Ishikawa (cell line): ENCODE measurements around the gene ATP6V1G3.

Source experiments
- CEBPB ChIP-seq: IDR thresholded peaks from 2 replicates; pipeline ENCODE4 v1.6.1; 2012
- CREB1 ChIP-seq: IDR thresholded peaks from 2 replicates; pipeline ENCODE4 v1.6.1; 2012; ENCODE audit warnings: low read depth
- EGR1 ChIP-seq: IDR thresholded peaks from 2 replicates; pipeline ENCODE4 v1.6.1; 2012
- EP300 ChIP-seq: IDR thresholded peaks from 2 replicates; pipeline ENCODE4 v1.6.1; 2012; ENCODE audit warnings: borderline replicate concordance
- FOXM1 ChIP-seq: IDR thresholded peaks from 2 replicates; pipeline ENCODE4 v1.6.1; 2012; ENCODE audit warnings: low read depth, borderline replicate concordance
- NFIC ChIP-seq: IDR thresholded peaks from 2 replicates; pipeline ENCODE4 v1.6.1; 2012
- RAD21 ChIP-seq: IDR thresholded peaks from 2 replicates; pipeline ENCODE4 v1.6.1; 2012; ENCODE audit warnings: low read depth
- TAF1 ChIP-seq: IDR thresholded peaks from 2 replicates; pipeline ENCODE4 v1.6.1; 2012; ENCODE audit warnings: low read depth, mild to moderate bottlenecking
- TCF12 ChIP-seq: IDR thresholded peaks from 2 replicates; pipeline ENCODE4 v1.6.1; 2012; ENCODE audit warnings: low read depth
- TEAD4 ChIP-seq: IDR thresholded peaks from 2 replicates; pipeline ENCODE4 v1.6.1; 2012
- YY1 ChIP-seq: IDR thresholded peaks from 2 replicates; pipeline ENCODE4 v1.6.1; 2012; ENCODE audit warnings: low read depth
- ZBTB7A ChIP-seq: IDR thresholded peaks from 2 replicates; pipeline ENCODE4 v1.6.1; 2012; ENCODE audit warnings: low read depth
- TF ChIP-seq, protein P1 (sequence below): IDR thresholded peaks from 2 replicates; pipeline ENCODE4 v1.6.1; 2012
- TF ChIP-seq, protein P2 (sequence below): IDR thresholded peaks from 2 replicates; pipeline ENCODE4 v1.6.1; 2012
- TF ChIP-seq, protein P3 (sequence below): IDR thresholded peaks from 2 replicates; pipeline ENCODE4 v1.6.1; 2012; ENCODE audit warnings: low read depth, mild to moderate bottlenecking

Gene ATP6V1G3

DNA sequence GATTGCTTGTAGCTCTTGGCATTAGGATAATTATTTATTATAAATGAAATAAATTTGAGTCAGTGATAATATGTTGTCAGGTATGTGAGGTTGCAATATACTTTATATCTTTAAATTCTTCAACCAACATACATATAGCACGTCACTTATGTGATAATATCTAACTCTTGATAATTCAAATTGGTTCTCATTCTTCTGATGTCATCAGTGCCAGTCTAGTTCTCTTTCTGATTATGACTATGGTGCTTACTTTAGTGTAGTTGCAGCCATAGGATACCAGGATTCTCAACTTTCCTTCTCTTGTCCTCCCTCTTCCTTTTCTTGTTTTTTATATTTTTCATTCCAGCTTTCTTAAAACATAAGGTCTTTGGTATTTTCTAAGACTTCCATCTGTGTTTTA, 34.8 kb upstream of the ATP6V1G3 start:
- TF ChIP-seq, protein P1, sequence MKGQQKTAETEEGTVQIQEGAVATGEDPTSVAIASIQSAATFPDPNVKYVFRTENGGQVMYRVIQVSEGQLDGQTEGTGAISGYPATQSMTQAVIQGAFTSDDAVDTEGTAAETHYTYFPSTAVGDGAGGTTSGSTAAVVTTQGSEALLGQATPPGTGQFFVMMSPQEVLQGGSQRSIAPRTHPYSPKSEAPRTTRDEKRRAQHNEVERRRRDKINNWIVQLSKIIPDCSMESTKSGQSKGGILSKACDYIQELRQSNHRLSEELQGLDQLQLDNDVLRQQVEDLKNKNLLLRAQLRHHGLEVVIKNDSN = no peak
- TF ChIP-seq, protein P2, sequence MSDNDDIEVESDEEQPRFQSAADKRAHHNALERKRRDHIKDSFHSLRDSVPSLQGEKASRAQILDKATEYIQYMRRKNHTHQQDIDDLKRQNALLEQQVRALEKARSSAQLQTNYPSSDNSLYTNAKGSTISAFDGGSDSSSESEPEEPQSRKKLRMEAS = no peak
- TF ChIP-seq, protein P3, sequence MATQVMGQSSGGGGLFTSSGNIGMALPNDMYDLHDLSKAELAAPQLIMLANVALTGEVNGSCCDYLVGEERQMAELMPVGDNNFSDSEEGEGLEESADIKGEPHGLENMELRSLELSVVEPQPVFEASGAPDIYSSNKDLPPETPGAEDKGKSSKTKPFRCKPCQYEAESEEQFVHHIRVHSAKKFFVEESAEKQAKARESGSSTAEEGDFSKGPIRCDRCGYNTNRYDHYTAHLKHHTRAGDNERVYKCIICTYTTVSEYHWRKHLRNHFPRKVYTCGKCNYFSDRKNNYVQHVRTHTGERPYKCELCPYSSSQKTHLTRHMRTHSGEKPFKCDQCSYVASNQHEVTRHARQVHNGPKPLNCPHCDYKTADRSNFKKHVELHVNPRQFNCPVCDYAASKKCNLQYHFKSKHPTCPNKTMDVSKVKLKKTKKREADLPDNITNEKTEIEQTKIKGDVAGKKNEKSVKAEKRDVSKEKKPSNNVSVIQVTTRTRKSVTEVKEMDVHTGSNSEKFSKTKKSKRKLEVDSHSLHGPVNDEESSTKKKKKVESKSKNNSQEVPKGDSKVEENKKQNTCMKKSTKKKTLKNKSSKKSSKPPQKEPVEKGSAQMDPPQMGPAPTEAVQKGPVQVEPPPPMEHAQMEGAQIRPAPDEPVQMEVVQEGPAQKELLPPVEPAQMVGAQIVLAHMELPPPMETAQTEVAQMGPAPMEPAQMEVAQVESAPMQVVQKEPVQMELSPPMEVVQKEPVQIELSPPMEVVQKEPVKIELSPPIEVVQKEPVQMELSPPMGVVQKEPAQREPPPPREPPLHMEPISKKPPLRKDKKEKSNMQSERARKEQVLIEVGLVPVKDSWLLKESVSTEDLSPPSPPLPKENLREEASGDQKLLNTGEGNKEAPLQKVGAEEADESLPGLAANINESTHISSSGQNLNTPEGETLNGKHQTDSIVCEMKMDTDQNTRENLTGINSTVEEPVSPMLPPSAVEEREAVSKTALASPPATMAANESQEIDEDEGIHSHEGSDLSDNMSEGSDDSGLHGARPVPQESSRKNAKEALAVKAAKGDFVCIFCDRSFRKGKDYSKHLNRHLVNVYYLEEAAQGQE = no peak
- TF ChIP-seq RAD21 (no peak), FOXM1 (no peak), TCF12 (no peak), CEBPB (no peak), EGR1 (no peak), TEAD4 (no peak), EP300 (no peak), ZBTB7A (no peak), CREB1 (no peak)

DNA sequence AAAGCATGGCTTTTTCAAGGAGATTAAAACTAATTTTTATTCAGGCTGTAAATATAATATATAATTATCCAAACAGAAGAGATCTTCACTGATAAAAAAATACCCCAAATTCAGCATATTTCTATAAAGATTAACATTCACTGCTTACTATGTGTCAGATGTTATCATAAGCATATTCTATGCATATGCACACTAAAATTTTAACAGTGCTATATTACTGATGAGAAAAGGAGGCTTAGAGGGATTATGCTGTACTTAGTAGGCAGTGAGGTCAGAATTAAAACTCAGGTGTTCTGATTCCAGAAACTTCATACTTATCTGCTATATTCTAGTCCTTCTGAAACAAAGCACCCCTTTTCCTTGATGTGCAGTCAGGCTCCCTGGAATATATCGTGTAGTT, 33.8 kb upstream of the ATP6V1G3 start:
- TF ChIP-seq, protein P3 = no peak
- TF ChIP-seq TAF1 (no peak), CEBPB (no peak), YY1 (no peak), ZBTB7A (no peak), FOXM1 (no peak), NFIC (no peak), RAD21 (no peak)
- TF ChIP-seq, protein P2 = no peak
- TF ChIP-seq, protein P1 = no peak

DNA sequence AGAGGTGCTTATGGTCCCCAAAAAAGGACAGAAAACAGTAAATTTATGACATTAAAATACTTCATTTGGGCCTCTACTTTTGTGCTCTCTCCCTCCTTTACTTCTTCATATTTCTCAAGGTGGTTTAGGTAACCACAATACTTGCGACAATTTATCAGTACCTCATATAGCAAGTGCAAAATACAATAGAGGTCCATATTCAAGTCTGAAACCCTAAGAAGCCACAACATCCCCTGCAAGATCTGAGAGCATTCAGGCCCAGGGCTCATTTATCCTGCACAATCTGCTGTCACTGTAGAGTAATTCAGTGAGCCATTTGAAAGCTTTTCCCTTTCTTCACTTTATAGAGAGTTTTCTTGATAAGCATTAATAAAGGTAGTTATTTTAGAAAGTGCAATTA, 24.2 kb upstream of the ATP6V1G3 start:
- no peak for TF ChIP-seq RAD21
- no peak for TF ChIP-seq TAF1
- TF ChIP-seq, protein P1 = no peak
- no peak for TF ChIP-seq TEAD4
- TF ChIP-seq, protein P2 = no peak
- TF ChIP-seq ZBTB7A = no peak
- no peak for TF ChIP-seq EGR1
- no peak for TF ChIP-seq FOXM1
- no peak for TF ChIP-seq EP300
- TF ChIP-seq YY1 = no peak
- TF ChIP-seq TCF12 = no peak
- TF ChIP-seq NFIC = no peak

DNA sequence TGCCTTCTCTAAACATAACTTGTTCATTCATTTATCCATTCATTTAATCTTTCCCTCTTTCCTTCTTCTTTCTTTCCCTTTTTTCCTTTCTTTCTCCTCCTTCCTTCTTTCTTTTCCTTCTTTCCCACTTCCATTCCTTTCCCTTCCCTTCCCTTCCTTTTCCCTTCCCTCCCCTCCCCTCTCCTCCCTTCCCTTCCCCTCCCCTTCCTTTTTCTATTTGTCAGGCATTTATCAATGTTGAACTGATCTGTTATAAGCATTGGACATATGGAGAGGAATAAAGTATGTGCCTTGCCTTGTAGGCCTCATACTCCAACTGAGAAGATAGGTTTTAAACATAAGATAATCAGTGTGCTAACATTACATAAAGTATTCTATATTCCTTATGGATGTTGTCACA, 23.7 kb upstream of the ATP6V1G3 start:
- TF ChIP-seq, protein P2 = no peak
- no peak for TF ChIP-seq CREB1
- TF ChIP-seq ZBTB7A = no peak
- TF ChIP-seq EP300 = no peak
- TF ChIP-seq, protein P3 = no peak
- no peak for TF ChIP-seq TAF1
- TF ChIP-seq EGR1 = no peak
- no peak for TF ChIP-seq CEBPB
- TF ChIP-seq RAD21 = no peak
- TF ChIP-seq FOXM1 = no peak
- TF ChIP-seq, protein P1 = no peak
- no peak for TF ChIP-seq NFIC
- TF ChIP-seq TCF12 = no peak
- TF ChIP-seq TEAD4 = no peak
- no peak for TF ChIP-seq YY1
